Left ventricle myocardium superior (tissue), 1 donor: Measurements from ENCODE around the gene KRT80. TPM values are rescaled to one million over a fixed set of nuclear protein-coding genes. Genes with fewer than 3 reads are reported as not detected.
A peak's percentile ranks its signal among the peaks of the same experiment; 100 is the strongest.

ENCODE experiments used
- ATAC-seq: fragments of 200-7000 bp; cut with Tn5 transposase; one replicate; pipeline ENCODE4 v1.9.1; 2020; ENCODE audit warnings: mild to moderate bottlenecking, moderate library complexity
- DNase-seq: peaks from one replicate; pipeline ENCODE4 v3.0.0-alpha.2; 2020
- intact Hi-C: fragments of 100-400 bp; cut with micrococcal nuclease; formaldehyde crosslinking; loops from one replicate; pipeline ENCODE4 v1.11.0; 2022
- total RNA-seq: library from RNA; stranded (reverse); fragmentation: NEBNext Ultra II Directional; extraction: Animal tissue kit (Norgen Biotek cat#: 25700); gene quantifications from one replicate; pipeline ENCODE4 v1.2.1, GENCODE V29; 2021
- donor health status: DM: no; HTN: yes; CAD: no; lungs with severe emphysema.

KRT80 gene
- total RNA-seq, 1 donor from 2014 or later = not detected

DNA sequence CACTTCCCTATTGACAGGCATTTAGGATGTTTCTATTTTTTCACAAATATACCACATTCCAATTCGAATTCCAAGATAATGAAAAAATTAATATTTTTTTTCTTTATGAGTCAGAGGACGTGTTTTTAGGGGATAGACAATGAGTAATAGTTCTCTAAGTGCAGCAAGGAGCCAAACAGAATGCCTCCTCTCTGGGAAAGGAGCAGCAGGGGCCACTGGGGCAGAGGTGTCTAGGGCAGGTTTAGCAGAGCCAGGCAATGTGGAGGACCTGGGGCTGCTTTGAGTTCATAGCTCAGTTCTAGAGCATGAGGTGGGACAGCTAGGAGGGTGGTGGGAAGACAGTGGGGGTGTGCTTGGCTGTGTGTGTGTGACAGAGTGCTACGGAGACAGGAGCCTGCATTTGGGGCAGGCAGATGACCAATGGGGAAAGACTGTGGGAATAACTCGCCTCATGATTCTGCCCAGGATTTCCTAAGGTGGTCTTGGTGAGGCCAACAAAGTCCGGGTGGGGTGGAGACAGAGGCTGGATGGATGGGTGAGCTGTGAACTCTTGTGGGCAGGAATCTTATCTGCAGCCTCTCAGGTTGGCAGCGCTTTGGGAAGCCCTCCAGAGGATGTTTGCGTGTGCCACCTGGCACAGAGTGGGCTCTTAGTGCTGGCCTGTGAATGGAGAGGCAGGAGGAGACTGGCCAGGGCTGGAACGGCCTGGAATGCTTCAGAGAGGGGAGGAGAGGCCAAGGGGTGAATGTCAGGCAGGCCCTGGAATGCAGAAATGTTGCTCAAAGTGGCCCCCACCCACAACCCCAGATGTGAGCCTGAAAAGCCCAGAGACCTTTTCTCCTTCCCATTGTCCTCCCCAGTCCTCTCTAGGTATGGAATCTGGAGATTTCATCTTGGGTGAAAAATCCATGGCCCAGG lies 38.8 kb upstream of the KRT80 start:
- peak; percentile 96 for ATAC-seq
- intact Hi-C loops = no loop called here
- DNase-seq = peak; percentile 72

DNA sequence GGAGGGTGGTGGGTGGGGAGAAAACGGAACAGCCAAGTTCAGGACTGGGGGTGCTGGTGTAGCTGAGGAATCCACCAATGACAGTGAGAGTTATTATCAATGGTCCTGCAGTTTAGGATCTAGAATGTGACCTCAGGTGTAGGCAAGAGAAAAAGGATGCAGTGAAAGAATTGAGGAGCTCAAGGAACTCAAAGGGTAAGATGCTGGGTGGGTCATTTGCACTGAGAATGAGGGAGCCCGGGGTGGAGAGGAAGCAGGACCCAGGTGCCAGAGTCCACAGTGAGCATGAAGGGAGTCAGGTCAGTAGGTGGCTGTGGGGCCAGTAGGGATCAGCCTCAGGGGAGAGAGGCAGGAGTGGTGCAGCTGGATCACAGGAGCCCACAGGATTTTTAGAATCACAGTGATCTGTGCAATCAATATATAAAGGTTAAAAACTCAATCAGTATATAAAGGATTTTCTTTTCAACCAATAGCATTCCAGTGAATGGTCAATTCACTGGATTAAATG lies 38.1 kb upstream of the KRT80 start:
- no peak for ATAC-seq
- DNase-seq = no peak
- intact Hi-C loops = no loop called here

DNA sequence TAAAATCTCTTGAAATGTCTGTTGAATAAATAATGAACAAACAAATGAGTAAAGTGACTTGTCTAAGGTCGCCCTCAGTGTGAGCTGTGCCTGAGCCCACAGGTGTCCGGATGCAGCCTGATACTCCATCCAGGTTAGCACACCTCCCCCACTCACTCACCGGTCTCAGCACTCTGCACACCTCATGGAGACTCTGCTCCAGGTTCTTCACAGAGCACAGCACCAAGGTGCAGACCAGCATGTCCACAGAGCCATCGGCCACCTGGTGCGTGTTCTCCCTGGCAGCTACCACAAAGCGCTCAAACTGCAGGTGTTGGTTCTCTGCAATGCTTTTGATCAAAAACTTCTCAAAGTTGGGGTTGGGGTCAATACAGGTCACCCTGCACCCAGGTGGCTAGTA lies 37.1 kb upstream of the KRT80 start:
- ATAC-seq (no peak), DNase-seq (no peak)
- intact Hi-C loops = no loop called here

DNA sequence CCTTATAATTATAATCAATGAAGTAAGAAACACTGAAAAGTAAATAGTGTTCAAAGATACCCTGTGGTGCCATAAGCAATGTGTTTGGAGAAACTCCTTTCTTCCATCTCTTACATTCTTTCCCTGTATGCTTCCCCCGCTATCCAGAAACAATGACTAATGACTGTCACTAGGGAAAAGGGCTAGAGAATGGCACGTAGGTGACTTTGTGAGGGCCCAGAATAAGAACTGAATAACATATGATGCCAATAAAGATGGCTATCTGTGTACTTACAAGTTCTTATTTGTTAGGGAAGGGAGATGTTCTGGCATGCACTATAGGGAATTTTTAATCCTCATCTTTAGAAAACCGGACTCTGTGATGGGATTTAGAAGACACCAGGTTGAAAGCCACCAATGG lies 36.6 kb upstream of the KRT80 start:
- no peak for ATAC-seq
- intact Hi-C loops = no loop called here
- DNase-seq = no peak

DNA sequence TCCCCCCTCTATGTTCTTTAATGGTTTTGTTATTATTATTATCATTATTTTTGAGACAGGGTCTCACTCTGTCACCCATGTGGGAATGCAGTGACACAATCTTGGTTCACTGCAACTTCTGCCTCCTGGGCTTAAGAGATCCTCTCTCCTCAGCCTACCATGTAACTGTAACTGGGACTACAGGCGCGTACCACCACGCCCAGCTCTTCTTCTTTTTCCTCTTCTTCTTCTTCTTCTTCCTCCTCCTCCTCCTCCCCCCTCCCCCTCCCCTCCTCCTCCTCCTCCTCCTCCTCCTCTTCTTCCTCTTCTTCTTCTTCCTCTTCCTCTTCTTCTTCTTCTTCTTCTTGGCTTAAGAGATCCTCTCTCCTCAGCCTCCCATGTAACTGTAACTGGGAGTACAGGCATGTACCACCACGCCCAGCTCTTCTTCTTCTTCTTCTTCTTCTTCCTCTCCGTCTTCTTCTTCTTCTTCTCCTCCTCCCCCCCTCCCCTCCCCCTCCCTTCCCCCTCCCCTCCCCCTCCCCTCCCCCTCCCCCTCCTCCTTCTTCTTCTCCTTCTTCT lies 35.9 kb upstream of the KRT80 start:
- intact Hi-C loops = no loop called here
- no peak for ATAC-seq
- DNase-seq = no peak

DNA sequence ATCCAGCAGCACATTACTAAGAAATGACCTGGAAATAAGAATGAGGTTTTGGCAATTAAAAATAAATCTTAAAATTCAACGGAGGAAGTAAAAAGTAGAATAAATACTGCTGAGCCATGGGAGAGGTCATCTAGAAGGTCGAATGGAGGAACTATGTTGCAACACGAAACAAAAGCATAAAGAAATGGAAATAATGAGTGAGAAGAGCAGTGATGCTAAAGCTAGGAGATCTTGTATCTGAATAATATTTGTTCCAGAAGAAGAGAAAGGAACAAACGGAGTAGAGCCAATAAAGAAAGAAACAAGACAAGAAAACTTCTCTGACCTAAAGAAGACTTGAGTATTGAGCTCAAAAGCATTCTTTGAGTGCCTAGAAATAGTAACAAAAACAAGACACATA lies 34.6 kb upstream of the KRT80 start:
- intact Hi-C loops = no loop called here
- ATAC-seq = no peak
- DNase-seq = no peak

DNA sequence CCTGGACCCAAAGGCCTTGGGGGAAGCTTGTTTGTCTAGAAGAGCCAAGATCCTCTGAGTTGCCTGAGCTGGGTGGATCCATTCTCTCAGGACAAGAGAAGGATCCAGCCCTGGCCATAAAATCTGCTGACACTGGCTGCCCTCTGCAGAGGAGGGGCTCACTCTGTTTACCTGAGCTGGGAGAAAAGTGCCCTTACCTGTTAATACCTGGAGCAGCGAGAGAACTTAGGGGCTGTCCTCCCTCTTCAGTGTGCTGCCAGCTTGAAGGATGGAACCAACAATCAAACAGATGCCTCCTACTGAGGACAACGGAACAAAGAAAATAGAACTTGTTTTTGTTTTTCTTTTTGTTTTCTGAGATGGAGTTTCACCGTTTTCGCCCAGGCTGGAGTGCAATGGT lies 33.9 kb upstream of the KRT80 start:
- DNase-seq (no peak), ATAC-seq (no peak)
- intact Hi-C loops = no loop called here

DNA sequence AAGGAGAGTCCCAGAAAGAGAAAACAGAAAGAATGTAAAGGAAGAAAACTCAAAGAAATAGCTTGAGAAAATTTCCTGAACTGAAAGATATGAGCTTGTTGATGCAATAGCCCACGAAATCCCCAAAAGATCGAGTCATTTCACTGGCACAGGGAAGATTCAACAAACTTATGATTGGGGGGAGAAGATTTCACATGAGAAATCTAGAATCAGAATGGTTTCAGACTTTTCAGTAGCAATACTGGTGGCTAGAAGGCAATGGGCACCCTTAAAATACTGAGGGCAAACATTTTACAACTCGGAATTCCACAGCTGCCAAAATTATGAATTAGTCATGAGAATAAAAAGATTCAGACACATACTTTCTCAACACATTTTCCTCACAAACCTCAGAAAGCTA lies 32.3 kb upstream of the KRT80 start:
- DNase-seq (no peak), ATAC-seq (no peak)
- intact Hi-C loops = no loop called here

DNA sequence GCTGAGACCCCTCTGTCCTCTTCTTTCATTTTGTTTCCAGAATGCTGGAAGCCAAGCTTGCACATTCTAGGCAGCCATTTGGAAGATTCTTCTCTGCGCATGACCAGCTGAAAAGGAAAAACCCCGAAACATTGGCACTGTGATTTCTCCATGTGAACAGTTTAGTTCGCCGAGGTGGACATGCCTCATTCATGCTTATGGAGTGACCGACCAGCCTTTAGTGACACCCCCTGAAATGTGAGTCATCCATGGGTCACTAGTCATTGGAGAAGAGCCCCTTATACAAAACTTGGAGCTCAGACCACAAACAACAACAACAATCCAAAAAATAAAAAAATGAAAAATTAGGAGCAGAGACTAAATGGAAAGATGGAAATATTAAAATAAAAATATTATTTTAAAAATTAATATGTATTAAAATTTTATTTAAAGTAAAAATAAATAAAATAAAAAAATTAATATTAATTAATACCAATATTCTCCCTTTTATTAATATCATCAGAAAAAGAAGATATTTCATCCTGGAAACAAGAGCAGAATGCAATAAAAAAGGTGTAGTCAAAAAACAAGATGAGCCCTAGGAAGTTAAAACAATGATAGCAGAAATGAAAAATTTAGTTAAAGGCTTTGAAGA lies 31.7 kb upstream of the KRT80 start:
- ATAC-seq (no peak), DNase-seq (no peak)
- intact Hi-C loops = no loop called here

DNA sequence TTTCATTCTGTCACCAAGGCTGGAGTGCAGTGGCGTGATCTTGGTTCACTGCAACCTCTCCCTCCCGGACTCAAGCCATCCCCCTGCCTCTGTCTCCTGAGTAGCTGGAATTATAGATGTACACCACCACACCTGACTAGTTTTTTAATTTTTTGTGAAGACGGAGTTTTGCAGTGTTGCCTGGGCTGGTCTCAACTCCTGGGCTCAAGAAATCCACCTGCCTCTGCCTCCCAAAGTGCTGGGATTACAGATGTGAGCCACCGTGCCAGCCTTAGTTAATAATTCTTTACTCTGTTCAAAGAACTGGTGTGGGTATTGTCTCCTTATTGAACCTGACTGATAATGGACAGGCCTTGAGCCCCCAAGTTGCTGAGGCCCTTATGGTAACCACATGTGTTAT lies 30.9 kb upstream of the KRT80 start:
- DNase-seq (no peak), ATAC-seq (no peak)
- intact Hi-C loops = no loop called here

DNA sequence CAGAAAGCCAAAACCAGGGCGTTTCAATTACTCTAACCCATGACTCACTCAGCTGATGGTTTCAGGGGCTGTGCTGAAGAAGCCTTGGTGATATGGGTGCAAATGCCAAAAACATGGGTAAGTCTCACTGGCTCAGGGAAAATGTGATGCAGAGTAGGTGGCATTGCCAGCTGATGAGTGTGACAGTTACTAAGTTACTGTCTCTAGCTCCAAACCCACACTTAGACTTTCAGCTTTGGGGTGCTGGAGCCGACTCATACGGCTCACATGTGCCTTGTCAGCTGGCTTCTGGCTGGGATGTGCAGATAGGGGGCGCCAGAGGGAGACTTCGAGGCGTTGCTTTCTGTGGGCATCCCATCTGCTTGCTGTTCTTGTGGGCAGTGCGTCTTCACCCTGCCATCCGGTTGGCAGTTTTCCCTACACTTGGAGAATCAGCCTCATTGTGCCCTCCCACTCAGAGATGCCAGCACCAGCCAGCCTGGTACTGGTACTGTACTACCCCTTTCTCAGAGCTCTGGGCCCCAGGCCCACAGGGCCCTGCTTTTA lies 30.2 kb upstream of the KRT80 start:
- intact Hi-C loops = no loop called here
- peak; percentile 70 for DNase-seq
- ATAC-seq = peak; percentile 52

DNA sequence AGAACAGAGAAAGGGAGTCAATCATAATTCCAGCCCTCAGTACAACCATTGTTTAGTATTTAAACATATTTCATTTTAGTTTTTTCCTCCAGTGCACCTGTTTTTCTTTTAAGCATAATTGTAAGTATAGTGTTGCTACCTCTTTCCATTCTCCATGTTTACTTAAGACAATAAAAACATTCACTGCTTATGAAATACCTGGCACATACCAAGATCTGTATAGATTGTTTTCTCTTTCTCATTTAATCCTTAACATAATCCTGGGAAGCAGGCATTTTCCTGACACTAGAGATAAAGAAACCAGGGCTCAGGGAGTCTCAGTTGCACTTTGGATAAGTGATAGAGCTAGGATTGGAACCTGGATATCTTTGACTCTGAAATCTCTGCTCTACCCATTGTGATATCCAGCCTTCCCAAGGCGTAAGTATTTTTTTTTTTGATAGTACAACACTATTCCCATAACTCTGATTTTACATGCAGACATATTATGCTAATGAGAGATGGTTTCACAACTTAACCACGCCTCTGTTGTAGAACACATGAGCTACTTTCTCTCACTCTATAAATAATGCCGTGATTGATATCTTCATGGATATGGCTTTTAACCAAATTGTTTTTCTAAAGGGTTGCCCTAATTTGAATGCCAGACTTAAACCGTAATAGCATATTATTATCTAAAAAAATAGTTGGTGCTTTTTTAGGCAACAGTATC lies 29.4 kb upstream of the KRT80 start:
- no peak for ATAC-seq
- intact Hi-C loops = no loop called here
- no peak for DNase-seq

DNA sequence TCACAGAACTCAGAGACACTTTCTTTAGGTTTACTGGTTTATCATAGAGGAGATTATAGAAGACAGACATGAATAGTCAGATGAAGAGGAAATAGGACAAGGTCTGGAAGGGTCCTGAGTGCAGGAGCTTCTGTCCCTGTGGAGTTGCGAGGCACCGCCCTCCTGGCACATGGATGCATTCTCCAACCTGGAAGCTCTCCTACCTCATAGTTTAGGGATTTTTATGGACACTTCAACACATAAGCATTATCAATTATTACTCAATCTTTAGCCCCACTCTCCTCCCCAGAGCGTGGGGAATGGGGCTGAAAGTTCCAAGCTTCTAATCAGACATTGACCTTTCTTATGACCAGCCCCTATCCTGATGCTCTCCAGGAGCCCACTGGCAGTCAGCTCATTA lies 28.7 kb upstream of the KRT80 start:
- intact Hi-C loops = no loop called here
- DNase-seq = no peak

DNA sequence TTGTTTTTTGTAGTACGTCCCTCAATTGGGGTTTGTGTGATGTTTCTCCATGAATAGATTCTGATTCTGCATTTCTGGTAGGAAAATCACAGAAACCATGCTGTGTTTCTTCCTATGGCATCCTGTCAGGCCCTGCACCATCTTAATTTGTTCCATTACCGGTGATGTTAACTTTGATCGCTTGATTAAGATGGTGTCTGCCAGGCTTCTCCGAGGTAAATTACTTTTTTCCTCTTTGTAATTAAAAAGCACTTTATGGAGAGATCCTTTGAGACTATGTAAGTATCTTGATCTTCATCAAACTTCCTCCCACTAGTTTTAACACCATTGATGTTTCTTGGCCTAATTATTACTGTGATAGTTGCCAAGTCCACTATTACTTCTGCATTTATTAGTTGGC lies 26.2 kb upstream of the KRT80 start:
- intact Hi-C loops = no loop called here

More for the DNA sequence above, 28.7 kb upstream of the KRT80 start:
- no peak for ATAC-seq

DNA sequence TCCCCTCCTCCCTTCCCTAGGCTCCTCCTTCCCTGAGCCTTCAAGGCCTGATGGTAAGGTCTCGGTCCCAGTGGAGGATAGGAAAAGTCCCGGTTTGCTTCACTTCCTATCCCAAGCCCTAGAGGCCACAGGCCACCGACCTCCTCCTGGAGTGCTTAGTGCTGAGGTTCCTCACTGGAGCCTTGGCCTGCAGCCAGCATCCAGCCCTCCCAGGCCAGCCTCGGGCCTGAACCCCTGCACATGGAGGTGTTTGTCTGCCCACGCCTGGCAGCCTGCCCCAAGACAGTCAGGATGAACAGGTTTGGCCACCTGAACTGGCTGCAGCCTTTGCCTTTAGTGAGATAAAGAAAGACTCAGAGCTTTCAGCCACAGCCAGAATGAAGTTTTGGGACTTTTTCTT lies 25.4 kb upstream of the KRT80 start:
- ATAC-seq (peak; percentile 54), DNase-seq (peak; percentile 76)
- intact Hi-C loops = no loop called here

More for the DNA sequence above, 26.2 kb upstream of the KRT80 start:
- no peak for ATAC-seq
- DNase-seq = no peak

DNA sequence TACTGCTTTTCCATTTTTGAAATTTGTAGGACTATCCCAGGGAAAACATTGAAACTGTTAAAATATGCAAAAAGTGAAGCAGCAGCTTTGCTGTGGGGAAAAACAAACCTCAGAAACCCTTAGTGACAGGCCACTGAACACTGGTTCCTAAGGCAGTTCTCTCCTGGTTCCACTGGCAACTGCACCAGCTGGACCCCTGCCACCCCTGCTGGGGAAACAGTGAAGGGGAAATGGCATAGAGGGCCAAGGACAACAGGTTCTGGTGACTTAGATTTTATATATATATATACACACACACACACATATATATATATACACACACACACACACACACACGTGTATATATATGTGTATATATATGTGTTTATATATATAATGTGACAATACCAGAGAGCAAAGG lies 25.0 kb upstream of the KRT80 start:
- no peak for ATAC-seq
- intact Hi-C loops = no loop called here

DNA sequence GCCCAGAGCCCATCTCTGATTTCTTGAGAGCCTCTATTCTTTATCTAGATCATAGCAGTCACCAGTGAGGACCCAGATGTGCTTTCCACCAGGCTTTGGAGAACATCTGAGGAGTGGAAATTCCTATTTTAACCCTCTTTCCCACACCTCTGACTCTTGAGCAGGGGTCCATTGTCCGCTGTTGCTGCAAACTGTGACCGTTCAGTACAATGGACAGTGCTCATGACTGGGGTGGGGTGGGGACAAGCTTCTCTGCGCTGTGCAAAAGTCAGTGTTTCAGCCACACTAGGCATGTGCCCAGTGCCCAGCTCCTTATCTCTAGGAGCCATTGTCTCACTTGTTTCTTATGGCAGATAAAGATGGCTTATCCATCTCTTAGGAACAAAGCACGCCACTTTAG lies 24.3 kb upstream of the KRT80 start:
- DNase-seq = no peak
- intact Hi-C loops = no loop called here

More for the DNA sequence above, 25.0 kb upstream of the KRT80 start:
- no peak for DNase-seq

DNA sequence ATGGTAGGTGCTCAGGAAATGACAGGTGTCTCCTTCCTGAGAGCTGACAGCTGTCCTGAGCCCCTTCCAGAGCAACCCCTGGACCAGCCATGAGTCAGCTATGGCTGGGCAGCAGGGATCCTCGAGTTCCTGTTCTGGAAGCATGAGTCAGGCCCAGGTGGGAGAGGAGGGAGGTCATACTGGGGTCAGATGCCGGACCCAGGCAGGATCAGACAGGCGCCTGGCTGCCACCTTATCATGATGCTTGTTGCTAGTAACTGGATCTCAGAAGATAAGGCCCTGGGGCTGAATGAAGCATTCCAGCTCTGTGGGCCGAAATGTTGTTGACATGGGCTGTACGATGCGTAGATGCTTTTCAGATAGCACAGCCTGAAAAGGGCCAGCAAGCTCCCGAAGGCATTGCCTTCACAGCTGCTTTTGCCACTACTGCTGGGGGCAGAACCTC lies 23.8 kb upstream of the KRT80 start:
- no peak for DNase-seq
- intact Hi-C loops = no loop called here
- ATAC-seq = no peak

More for the DNA sequence above, 24.3 kb upstream of the KRT80 start:
- ATAC-seq = no peak

DNA sequence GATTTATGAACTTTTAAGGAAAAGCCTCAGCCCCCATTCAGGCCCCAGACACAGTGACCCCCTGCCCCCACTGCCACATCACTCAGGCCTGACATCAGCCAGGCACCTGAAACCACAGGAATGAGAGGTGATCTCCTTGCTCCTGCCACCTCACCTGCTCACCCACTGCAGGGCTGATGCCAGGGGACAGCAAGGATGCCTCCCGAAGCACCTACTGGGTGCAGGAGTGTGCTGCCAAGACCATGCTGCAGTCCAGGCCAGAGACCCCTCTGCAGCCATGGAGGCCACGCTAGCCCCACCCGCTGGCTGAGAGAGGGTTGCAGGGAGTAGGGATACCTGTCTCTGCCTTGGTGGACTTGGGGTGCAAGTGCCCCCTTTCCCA lies 22.6 kb upstream of the KRT80 start:
- ATAC-seq = no peak
- intact Hi-C loops = no loop called here

More for the DNA sequence above, 22.6 kb upstream of the KRT80 start:
- DNase-seq = no peak
